DOHH2 (cell line): ENCODE results near the gene SUPT5H.

Source experiments
- CTCF ChIP-seq: fragments of 200-600 bp; sonication (generic); IDR thresholded peaks from one replicate; pipeline ENCODE4 v1.5.1; 2014; ENCODE audit warnings: antibody characterized with exemption, mild to moderate bottlenecking, low read depth, low read length; ENCODE audit not compliant: poor library complexity, severe bottlenecking
- EZH2phosphoT487 ChIP-seq: fragments of 200-600 bp; sonication (generic); IDR thresholded peaks from 2 replicates; pipeline ENCODE4 v1.6.1; 2017; ENCODE audit warnings: borderline replicate concordance, mild to moderate bottlenecking, antibody characterized with exemption, low read length, moderate library complexity, mixed read lengths

- TF ChIP-seq CTCF (no peak), EZH2phosphoT487 (no peak)
Measured at GRCh38 chr19:39524495-39524894, 79.1 kb downstream of the SUPT5H start.
